Skin of body (tissue), 2 donors: ENCODE results near the gene TNFRSF11A. TPM values are rescaled to one million over a fixed set of nuclear protein-coding genes. Genes with fewer than 3 reads are reported as not detected.

ENCODE experiments used
- DNase-seq: peaks from one replicate; lab custom pipeline; 2025; lab: John Stamatoyannopoulos, UW
- total RNA-seq: library from RNA; depleted of rRNA; stranded (reverse); fragments of >200 nt; gene quantifications from one replicate; pipeline ENCODE4 v1.2.3, GENCODE V29; 2014

Gene TNFRSF11A
- 3.0 TPM for total RNA-seq

DNA sequence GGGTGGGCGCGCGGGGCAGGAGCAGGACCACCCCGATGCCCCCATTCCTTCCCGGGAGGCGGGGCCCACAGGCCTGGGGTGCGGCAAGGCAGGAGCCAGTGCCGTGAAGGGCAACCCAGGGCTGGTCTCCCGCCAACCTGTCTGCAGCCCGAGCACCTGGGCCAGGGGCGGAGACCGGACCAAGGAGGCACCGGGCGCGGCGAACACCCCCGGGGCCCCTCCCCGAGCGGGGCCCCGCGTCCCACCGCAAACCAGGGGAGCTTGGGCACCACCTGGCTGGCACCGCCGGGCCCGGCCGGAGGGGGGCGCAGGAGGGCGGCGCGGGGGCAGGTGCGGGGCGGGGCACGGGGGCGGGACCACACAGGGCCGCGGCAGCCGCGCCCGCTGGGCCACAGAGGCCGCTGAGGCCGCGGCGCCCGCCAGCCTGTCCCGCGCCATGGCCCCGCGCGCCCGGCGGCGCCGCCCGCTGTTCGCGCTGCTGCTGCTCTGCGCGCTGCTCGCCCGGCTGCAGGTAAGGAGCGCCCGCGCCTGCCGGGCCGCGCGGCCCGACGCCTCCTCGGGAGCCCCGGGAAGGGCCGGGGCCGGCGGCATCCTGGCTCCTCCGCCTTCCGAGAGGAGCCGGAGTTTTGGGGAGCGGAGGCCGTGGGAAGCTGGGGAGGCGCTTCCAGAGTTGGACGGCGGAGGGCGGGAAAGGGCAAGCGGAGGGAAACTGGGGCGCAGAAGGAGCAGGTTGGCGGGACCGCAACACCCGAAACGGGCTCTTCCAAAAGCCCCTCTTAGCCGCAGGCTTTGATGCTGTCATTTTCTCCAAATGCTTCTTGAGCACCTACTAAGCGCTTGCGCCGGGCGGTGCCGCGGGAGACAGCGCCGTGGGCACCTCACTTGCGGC lies at the start of gene TNFRSF11A:
TNFRSF11A (plus strand) TSS at position 394 of the 889 bp plus-strand sequence; CDS start at position 437, 43 bp downstream.
- no peak for DNase-seq

DNA sequence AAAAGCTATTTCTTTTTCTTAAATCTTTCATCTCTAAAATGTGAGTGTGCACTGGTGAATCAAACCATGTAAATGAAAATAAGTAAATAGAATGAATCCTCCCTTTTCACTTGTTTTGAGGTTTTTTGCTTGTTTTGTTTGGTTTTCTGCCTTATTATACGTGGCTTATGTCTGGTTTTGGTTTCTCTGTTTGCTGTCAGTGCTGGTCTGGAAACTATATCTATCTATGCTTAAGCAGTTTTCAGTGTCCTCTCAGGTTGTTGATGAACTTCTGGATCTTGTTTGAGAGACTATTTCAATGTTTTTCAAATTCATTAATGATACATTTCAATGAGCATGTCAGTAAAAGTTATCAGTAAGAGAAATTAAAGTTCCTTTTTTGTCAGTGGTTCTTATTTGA lies 48.1 kb upstream of the TNFRSF11A start:
- no peak for DNase-seq

DNA sequence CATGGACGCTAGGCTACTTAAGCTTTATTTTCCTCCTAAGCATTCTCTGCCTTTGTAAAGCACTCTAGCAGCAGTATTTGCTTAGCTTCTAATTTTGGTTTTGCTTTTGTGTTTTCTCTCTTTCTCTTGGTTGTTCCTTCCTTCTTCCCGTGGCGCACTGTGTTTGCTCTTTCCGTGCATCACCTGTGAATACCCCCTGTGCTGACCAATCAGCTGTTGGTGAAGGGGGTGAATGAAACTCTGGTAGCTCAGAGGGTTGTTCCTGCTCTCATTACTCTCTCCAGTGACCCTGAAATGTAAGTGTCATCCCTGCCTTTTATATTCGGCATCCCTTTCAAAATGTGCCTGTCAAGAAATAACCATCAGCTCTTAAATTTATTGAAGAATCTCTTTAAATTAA lies 45.5 kb upstream of the TNFRSF11A start:
- no peak for DNase-seq

DNA sequence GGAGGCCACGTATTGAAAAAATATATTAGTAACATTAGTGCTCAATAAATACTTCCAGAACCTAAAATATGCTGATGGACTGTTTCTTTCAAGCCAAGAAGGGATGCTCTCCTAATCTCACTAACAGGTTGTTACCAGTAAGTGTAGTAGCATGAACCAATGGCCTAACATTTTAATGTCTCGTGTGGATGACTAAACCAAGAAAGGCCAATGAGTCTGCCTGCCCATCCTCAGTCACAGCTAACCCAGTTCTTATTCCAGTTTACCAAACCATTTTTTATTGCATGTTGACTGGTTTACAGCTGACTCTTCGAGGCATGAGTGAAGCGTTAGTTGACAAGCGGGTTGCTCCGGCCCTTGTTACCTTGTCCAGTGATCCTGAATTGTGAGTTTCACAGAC lies 45.1 kb upstream of the TNFRSF11A start:
- no peak for DNase-seq

DNA sequence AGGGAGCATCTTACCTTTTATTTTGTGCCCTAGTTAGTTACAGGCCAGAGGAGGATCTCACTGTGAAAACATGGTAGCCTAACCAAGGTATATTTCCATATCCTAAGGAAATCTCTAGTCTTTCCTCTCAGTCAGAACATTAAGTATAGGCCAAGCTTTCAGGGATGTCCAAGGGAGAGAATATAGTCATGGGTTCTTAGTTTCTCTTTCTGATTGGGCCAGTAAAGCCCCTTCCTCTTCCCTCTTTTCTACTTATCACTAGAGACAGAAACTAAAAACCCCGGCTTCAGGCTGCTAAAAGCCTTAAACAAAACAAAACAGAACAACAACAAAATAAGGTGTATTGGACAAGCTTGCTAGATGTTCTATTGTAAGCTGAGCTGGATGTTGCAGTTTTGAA lies 44.3 kb upstream of the TNFRSF11A start:
- no peak for DNase-seq

DNA sequence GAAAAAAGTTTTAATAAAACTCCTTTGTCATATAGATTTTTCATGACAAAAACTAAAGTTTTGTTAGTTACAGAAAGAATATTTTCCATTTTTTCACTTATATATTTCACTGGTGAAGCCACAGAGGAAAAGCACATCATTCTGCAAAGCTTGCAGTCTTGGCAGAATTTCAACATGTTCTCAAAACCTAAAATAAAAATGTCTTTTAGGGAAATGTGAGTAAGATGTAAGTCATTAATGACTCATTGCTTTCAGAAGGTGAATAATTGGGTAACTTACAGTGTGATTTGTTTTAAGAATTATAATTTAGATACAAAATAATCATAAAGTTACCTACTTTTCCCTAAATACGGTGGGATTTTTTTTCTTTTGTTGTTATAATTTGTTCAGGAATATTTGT lies 43.4 kb upstream of the TNFRSF11A start:
- DNase-seq = peak; percentile 34

DNA sequence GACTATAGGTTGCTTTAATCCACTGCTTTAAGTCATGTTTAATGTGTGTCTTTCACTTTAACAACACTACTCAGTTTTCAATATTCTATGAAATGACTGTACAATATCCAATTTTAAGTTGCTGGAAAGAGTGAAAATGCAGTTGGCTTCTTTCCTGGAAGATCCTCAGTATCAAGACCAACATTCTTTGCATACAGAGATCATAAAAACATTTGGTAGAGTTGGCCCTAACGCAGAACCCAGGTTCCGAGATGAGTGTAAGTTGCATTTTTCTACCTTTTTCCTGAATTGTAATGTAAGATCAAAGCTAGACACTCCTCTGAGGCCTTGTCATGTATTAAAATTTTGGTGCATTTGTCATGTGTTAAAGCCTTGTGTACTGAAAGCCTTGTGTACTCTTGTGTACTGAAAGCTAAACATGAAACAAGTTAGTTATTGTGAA lies 42.9 kb upstream of the TNFRSF11A start:
- peak; percentile 68 for DNase-seq

DNA sequence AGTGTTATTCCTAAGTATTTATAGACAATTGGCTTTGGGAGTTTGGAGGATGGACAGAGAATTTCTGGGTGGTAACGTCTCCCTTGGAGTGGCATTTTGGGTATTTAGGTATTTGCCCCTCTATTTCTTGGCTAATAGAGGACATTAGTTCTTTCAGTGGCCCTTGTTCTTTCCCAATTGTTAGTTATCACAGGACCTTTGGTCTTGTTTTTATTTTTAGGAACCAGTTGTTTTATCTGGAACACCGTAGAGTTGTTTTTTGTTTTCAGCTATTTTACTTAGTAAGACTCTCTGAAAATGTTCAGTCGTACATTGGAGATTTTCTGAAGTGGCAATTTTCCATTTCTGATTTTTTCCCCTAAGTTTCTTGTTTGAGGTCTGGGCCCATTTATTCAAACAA lies 40.5 kb upstream of the TNFRSF11A start:
- no peak for DNase-seq

DNA sequence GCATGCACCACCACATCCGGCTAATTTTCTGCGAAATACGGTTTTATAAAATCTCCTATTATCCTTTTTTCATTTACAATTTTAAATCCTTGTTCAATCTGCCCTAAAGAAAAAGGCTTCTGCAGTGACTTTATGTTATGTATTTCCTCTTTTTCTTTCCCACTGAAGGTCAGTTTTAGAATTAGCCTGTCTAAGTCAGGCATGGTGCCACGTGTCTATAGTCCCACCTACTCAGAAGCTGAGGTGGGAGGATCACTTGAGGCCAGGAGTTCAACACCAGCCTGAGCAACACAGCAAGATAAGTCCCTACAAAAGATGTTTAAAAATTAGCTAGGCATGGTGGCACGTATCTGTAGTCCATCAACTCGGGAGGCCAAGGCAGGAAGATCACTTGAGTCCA lies 39.8 kb upstream of the TNFRSF11A start:
- DNase-seq = no peak

DNA sequence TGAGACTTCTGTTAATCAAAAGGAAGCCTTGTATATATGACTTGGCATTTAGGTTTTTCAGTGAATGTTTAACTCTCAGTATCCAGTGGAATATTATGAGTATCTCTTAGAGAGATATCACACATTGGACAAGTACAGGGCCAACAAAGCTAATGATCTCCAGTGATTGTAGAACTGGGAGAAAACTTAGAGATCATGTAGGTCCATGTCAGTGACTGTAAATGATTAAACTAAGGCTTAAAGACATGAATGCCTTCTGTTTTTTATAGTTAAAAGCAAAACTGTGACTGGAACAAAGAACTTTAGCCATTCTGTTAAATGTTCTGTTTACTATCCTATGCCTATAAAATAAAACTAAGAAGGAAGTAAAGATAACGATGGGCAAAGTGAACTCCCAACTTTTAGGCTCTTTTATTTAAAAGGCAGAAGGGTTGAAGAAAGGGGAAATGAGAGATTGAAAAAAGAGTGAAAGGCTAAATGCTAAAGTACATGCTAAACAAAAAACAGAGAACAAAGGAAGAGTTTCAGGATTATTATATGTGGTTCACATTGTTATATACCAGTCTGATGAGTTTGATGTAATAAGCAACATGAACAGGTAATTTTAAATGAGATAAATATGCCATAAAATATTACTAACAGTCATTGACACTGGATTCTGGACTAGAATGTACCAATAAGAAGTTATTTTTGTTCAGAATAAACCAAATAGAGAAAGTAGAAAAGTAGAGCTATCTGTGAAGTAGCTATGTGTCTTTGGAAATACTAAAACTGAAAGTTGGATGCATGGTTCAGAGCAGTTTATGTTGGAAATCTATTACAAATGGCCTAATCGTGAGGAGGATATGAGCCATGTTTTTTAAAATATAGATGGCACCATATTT lies 37.1 kb upstream of the TNFRSF11A start:
- no peak for DNase-seq

DNA sequence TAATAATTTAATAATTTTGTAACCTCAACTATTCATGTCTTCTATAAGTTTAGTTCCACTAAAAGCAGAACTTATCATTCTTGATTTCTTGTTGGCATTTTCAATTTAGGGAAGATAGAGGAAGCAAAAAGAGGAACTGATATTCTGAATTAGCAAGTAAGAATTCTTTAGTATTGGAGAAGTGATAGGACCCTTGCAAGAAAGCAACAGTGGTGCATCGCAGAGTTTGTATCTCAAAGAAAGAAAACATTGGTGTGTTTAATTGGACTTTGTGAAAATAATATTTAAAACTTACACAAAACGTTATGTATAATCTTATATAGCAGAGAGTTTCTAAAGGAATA lies 36.5 kb upstream of the TNFRSF11A start:
- no peak for DNase-seq

DNA sequence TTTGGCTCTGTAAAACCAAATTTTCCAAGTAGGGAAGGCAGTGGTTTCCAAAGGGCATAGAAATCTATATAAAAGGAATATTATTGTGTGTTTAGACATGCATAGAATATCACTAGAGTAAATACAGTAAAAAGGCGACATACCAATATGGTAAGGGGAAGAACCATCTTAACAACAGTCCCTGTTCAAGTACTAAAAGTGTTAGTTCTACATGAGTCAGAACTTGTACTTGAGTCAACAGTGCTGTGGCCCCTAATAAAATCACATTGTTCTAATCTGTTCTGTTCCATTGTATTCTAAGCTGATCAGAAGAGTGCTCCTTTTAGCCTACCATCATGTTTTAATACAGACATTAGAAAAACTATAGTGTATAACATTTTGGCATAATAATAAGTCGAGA lies 36.1 kb upstream of the TNFRSF11A start:
- DNase-seq = no peak

DNA sequence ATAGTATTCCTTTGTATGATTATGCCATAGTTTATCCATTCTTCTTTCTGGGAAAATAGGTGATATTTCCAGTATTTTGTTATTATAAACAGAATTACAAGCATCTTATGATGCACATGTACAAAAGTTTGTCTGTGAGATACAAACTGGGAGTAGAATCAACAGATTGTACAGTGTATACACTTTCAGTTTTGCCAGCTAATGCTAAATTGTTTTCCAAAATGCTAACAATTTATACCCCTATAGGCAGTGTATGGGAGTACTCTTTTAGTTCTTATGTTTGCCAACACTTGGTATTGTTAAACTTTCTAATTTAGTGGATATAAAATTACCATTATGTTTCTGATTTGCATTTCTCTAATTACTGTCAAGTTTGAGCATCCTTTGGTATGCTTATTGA lies 31.0 kb upstream of the TNFRSF11A start:
- DNase-seq = no peak

DNA sequence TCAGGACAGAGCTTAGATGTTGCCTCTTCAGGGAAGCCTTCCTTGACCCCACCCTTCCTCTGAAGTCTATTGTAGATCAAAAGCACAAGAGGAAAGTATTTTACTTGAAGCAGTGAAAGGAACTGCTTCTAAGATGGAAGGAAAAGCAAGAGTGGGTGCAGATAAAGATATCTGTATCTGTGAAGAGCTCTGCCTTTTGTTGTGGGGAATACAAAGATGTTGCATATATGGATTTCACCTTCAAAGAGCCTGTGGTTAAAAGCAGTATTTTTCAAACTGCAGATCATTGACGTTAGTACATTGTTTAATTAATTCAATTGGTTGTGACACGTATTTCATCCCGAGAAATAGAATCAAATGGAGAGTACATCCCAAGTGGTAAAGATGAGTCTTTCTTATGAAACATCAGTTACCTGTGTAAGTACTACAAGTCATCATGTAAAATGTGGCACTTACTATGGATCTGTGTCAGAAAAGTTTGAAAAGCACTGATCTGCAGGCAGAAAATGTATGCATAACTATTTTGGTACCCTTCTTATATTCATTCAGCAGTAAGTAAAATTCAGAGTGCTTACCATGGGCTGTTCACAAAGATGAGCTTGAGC lies 24.6 kb upstream of the TNFRSF11A start:
- no peak for DNase-seq

DNA sequence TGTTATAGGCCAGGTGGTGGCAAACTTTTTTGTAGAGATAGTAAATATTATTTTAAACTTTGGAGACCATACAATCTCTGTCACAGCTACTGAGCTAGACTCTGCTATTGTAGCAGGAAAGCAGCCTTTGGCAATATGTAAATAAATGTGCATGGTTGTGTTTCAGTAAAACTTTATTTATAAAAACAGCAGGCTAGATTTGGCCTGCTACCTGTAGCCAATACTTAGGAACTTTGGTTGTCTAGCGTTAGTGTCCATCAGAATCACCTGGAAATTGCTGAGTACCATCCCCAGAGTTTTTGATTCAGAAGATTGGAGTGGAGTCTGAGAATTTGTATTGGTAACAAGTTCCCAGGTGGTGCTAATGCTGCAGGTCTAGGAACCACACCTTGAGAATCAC lies 23.8 kb upstream of the TNFRSF11A start:
- no peak for DNase-seq

DNA sequence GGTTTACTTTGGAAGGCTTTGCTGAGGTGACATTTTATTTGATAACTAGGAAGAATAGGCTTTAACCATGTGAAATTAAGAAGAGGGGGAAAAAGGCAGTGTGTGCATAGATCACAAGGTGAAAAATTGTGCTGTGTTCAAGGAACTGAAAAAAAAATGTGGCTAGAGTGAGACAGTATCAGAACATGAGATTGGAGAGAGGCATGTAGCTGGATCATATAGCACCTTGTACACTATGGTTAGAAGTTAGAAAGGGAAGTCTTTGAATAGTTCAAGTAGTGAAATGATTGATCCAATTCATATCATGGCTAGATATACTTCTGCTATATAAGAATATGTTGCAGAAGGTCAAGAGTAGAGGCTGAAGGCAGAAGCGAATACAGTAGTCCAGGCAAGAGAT lies 12.3 kb upstream of the TNFRSF11A start:
- DNase-seq = no peak

DNA sequence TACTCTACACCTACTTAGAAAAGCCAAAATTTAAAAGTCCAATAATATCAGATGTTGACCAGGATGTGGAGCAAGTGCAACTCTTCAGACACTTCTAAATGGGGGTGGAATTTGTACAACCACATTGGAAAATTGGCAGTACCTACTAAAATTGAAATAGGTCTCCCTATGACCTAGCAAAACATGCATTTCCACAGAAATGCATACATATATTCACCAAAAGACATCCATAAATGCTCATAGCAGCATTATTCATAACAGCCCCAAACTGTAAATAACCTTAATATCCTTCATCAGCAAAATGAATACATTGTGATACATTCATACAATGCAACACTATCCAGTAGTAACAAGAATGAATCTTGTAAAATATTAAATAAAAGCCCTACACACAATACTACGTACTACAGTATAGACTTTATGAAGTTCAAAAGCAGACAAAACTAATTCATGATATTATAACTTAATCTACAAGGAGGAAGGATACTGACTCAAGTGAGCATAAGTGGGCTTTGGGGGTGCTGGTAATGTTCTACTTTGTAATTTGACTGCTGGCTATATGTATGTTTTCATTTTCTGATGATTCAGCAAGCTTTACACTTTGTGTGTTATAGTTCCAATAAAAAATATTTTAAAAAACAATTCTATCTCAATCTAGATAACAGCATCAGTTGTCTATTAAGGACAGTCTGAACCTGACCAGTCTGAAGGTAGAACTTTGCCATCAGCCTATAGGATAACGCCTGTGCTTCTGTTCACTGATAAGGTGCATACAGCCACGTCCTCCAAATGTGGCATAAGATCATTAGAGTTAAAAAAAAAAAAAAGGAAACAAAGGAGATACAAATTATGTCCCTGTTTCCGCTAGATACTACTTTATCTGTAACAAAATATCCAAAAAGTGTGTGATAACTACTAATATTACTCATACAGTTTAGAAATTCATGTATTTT lies 6.6 kb upstream of the TNFRSF11A start:
- DNase-seq = no peak

DNA sequence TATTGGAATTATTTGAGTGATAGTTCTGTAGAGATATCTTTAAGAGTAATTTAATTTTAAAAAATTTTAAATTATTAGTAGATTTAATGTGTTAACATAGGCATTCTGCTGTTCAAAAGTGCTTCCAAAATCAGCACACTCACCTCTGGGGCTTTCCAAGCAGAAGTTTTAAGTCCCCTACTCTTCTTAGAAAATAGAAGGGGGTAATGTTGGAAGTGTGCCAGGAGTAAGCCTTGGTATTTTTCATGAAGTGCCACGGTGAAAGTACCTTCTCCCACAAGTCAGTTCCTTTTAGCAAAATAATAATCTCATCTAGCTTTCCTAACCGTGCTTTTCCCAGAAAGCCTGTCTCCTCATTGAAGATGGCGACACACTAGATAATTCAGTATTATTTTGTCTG lies 3.9 kb upstream of the TNFRSF11A start:
- DNase-seq = no peak

DNA sequence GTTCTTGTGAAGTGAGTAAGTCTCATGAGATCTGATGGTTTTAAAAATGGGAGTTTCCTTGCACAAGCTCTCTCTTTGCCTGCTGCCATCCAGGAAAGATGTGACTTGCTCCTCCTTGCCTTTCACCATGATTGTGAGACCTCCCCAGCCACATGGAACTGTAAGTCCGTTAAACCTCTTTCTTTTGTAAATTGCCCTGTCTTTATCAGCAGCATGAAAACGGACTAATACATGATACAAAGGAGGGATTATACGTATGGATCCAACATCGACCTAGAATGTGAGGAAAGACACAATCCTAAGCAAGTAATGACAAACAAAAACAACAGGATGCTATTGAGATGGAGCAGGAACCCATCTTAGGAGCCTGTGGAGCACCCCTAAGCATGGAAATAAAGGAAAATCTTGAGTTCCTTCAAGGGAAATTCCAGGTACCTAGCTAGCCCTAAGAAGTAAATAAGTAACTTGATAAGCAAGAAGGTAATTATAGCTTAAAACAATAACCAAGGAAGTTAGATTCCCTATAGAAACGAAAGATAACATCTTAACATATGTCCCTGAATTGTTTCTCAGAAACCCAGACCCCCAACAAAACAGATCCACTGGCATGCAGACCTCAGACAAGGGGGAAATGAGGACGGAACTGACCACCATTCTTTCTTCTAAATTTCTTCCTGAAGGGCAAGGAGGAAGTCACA lies 1.5 kb upstream of the TNFRSF11A start:
- DNase-seq = no peak

DNA sequence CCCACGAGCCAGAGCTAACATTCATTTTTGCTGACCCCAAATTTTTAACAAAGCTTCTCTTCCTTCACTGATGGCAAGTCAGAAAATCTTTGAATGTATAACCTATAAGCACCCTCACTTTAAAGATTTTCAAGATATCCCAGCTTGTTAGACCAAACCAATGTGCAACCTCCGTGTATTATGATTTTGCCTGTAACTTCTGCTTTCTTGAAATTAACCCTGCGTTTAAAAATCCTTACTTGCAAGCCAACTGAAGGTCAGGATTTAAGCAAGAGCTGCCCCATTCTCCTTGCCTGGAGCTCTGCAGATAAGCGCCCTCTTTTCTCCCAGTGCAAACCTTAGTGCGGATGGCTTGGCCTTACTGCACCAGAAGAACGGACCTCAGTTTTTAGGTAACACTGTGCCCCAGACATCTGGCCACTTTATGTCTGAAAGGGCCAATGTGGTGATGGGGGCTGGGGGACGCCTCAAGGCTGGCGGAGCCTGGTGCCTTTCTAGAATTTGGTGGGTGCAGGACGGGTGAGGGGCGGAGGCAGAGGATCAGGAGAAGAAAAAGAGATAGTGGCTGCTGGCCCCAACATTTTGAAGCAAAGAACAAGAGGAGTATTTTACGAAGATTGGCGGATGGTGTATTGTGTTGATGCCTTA lies 805 bp upstream of the TNFRSF11A start:
- DNase-seq = no peak
